Upper lobe of right lung (tissue), 1 donor: ENCODE data around the gene TMEM150B. TPM values are rescaled to one million over a fixed set of nuclear protein-coding genes. Genes with fewer than 3 reads are reported as not detected.
A peak's percentile ranks its signal among the peaks of the same experiment; 100 is the strongest.

Experiments
- ATAC-seq: fragments of 200-7000 bp; cut with Tn5 transposase; one replicate; pipeline ENCODE4 v1.9.1; 2020; ENCODE audit warnings: mild to moderate bottlenecking, moderate library complexity
- DNase-seq: peaks from one replicate; pipeline ENCODE4 v3.0.0-alpha.2; 2020
- H3K27ac ChIP-seq: fragments of 200-600 bp; one replicate; pipeline ENCODE4 v1.8.0; 2022
- H3K27me3 ChIP-seq: fragments of 200-600 bp; one replicate; pipeline ENCODE4 v1.8.0; 2022; ENCODE audit warnings: mild to moderate bottlenecking
- H3K36me3 ChIP-seq: fragments of 200-600 bp; one replicate; pipeline ENCODE4 v1.8.0; 2022
- H3K4me1 ChIP-seq: fragments of 200-600 bp; one replicate; pipeline ENCODE4 v1.8.0; 2022
- H3K4me3 ChIP-seq: fragments of 200-600 bp; one replicate; pipeline ENCODE4 v1.8.0; 2022; ENCODE audit warnings: mild to moderate bottlenecking
- H3K9me3 ChIP-seq: fragments of 200-600 bp; one replicate; pipeline ENCODE4 v1.8.0; 2022
- intact Hi-C: fragments of 100-400 bp; cut with DNase I; formaldehyde crosslinking; loops from one replicate; pipeline ENCODE4 v1.11.0; 2022
- total RNA-seq: library from RNA; stranded (reverse); fragmentation: NEBNext Ultra II Directional; extraction: Animal tissue kit (Norgen Biotek cat#: 25700); gene quantifications from one replicate; pipeline ENCODE4 v1.2.1, GENCODE V29; 2021
- TF ChIP-seq, protein P1 (sequence below): fragments of 200-600 bp; IDR thresholded peaks from one replicate; pipeline ENCODE4 v1.8.0; 2022; ENCODE audit warnings: antibody characterized with exemption
- donor health status: DM: no; HTN: yes; CAD: no; lungs with severe emphysema.

Gene TMEM150B
- total RNA-seq, 1 donor from 2014 or later = 23.9 TPM

DNA sequence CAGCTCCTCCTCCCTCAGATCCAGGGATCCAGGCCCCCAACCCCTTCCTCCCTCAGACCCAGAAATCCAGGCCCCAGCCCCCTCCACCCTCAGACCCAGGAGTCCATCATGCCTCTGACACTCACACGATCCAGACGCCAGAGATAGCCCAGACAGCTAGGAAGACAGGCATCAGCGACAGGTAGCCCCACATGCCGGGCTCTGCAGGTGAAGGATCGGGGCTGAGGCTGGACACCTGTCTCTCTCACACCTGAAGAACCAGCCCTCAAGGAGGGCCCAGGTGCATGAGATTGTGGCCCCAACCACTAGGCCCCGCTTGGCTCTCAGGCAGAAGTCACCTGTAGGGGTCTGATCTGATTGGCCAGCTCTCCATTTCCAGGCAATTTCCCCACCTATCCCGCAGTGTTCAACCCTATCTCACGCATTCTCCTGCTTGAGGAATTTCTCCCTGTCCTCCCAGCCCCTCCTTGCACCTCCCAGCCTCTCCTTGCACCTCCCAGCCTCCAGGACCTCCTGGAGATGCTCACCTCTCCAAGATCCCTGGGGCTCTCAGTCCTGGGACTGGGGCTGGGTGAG is 4.2 kb downstream of the TMEM150B start:
- intact Hi-C loops = no loop called here
- no peak for DNase-seq
- Histone ChIP-seq H3K9me3 (no peaks in the 10 kb centered on the region), H3K4me1 (no peaks in the 10 kb centered on the region), H3K27me3 (no peaks in the 10 kb centered on the region), H3K27ac (no peak overlapping the region), H3K36me3 (no peaks in the 10 kb centered on the region), H3K4me3 (no peak overlapping the region)
- no peak for ATAC-seq
- TF ChIP-seq, protein P1, sequence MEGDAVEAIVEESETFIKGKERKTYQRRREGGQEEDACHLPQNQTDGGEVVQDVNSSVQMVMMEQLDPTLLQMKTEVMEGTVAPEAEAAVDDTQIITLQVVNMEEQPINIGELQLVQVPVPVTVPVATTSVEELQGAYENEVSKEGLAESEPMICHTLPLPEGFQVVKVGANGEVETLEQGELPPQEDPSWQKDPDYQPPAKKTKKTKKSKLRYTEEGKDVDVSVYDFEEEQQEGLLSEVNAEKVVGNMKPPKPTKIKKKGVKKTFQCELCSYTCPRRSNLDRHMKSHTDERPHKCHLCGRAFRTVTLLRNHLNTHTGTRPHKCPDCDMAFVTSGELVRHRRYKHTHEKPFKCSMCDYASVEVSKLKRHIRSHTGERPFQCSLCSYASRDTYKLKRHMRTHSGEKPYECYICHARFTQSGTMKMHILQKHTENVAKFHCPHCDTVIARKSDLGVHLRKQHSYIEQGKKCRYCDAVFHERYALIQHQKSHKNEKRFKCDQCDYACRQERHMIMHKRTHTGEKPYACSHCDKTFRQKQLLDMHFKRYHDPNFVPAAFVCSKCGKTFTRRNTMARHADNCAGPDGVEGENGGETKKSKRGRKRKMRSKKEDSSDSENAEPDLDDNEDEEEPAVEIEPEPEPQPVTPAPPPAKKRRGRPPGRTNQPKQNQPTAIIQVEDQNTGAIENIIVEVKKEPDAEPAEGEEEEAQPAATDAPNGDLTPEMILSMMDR = no peak

GRCh38 chr19:55319785-55320184 is 5.4 kb downstream of the TMEM150B start:
- intact Hi-C loops = no loop called here
- TF ChIP-seq, protein P1 = no peak
- Histone ChIP-seq H3K4me1 (no peaks in the 10 kb centered on the region), H3K4me3 (no peak overlapping the region), H3K9me3 (no peaks in the 10 kb centered on the region), H3K27ac (no peak overlapping the region), H3K36me3 (no peaks in the 10 kb centered on the region), H3K27me3 (no peaks in the 10 kb centered on the region)
- ATAC-seq (peak; percentile 56), DNase-seq (no peak)

- DNase-seq (no peak), ATAC-seq (no peak)
- Histone ChIP-seq H3K4me1 (no peaks in the 10 kb centered on the region), H3K27me3 (no peaks in the 10 kb centered on the region), H3K36me3 (no peaks in the 10 kb centered on the region), H3K27ac (no peak overlapping the region), H3K9me3 (no peaks in the 10 kb centered on the region), H3K4me3 (no peak overlapping the region)
- TF ChIP-seq, protein P1 = no peak
- intact Hi-C loops = no loop called here
These were observed 8.5 kb downstream of the TMEM150B start for GRCh38 chr19:55316646-55317045.

- DNase-seq (no peak), ATAC-seq (no peak)
- Histone ChIP-seq H3K4me3 (no peak overlapping the region), H3K27me3 (no peaks in the 10 kb centered on the region), H3K4me1 (no peaks in the 10 kb centered on the region), H3K36me3 (no peaks in the 10 kb centered on the region), H3K9me3 (no peaks in the 10 kb centered on the region), H3K27ac (no peak overlapping the region)
- intact Hi-C loops = no loop called here
- TF ChIP-seq, protein P1 = no peak
These were observed 9.1 kb downstream of the TMEM150B start for GRCh38 chr19:55315956-55316525.

DNA sequence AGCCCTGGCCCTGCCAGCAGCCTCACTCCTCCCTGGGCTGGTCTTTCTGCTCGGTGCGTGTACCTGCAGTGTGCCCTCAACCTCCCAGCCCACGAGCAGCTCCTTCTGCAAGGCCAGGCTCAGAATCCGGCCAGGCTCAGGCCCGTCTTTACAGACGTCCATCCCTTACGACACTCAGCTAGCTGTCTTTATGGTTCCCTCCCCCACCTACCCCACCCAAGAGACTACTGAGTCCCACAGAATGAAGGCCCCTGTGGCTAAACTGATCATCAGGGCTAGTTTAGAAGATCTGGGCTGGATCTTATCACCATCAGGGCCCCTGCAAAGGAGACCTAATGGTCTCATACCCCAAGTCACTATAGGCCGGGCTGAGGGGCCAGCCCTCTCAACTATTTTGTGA is 10.7 kb downstream of the TMEM150B start:
- Histone ChIP-seq H3K27me3 (no peaks in the 10 kb centered on the region), H3K4me3 (no peak overlapping the region), H3K27ac (no peak overlapping the region), H3K36me3 (no peaks in the 10 kb centered on the region), H3K4me1 (no peaks in the 10 kb centered on the region), H3K9me3 (no peaks in the 10 kb centered on the region)
- DNase-seq = no peak
- no peak for ATAC-seq
- intact Hi-C loops = no loop called here
- TF ChIP-seq, protein P1 = no peak
